ENCODE data around the gene LELP1.
"Not testable (repeated sequence)": the region's sequence is repeated elsewhere in the genome, so short reads cannot be mapped to it uniquely, and the experiment has no call there.

The LELP1 gene

DNA sequence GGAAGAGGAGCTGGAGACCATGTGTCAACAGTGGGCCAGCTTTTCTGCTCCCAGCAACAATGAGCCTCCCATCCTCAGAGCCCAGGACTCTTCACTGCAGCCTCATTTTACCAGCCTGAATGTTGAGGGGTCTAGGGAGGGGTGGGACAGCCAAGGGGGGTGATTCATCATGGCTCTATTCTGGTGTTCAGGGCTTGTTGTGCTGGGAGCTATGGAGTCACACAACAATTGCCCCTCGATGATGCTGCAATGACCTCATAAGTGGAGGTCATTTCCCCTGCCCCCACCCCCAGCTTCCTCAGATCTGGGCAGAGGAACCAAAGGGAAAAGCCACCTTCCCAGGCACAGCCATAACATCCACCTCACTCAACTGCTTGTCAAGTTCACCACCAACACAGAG lies at the start of gene LELP1:
TSS of gene LELP1 (plus strand) at position 301 of the 400 bp plus-strand sequence. CDS start 1,278 bp downstream, outside the sequence.
- DNase-seq (ENCODE audit: low read depth): no peak

DNA sequence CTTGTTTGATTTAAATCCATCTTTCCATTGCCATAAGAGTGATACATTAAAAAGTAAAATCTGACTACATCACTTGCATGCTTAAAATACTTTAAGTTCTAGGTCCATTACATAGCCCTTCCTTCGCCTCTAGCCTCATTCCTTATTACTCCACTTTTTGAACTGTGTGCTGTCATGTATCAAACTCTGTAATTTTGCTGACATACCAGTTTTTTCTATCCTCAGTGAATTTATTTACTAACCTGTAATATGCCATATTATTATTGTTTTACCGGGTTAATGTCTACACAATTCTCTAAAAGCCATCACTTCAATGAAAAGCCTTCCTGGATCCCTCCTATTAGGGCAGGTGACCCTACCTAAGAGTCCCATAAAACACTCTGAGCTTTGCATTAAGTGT lies 47.7 kb upstream of the LELP1 start:
- DNase-seq (ENCODE audit: low read depth): no peak

DNA sequence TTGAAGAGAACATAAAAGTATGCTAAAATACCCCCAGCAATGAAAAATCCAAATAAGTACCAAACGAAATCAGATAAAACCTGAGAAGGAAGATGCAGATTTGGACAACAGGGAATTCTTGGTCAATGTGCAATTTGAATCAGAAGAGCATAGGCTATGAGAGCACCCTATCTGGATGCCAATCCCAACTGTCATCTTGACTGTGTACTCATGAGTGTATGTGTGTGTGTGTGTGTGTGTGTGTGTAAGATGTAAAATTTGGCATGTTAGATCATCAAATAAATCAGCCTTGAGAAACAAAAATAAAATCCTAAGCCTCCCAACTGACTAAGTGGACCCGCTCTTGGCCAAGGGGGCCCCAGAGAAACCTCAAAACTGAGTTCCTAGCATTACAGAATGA lies 34.5 kb upstream of the LELP1 start:
- no peak for DNase-seq (ENCODE audit: low read depth)

- no peak for DNase-seq (ENCODE audit: low read depth)
Observed at GRCh38 chr1:153174624-153175023, 28.6 kb upstream of the LELP1 start.

DNA sequence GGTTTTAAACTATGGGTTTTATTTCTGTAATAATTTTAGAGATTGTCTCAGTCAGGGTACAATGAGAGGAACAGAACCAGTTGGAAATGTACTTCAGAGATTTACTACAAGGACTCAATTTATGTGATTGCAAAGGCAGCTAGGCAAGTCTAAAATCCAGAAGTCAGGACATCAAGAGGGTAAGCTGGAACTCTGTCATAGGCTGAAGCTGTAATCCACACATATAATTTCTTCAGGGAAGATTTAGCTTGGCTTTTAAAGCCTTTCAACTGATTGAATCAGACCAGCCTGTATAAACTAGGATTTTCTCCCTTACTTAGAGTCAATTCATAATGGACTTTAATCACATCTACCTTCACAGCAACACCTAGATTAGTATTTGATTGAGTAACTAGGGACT lies 24.3 kb upstream of the LELP1 start:
- DNase-seq (ENCODE audit: low read depth): no peak

- no peak for DNase-seq (ENCODE audit: low read depth)
Observed at GRCh38 chr1:153180556-153180955, 22.7 kb upstream of the LELP1 start.

GRCh38 chr1:153188301-153188700 lies 14.9 kb upstream of the LELP1 start:
- DNase-seq (ENCODE audit: low read depth): not testable (repeated sequence)

DNA sequence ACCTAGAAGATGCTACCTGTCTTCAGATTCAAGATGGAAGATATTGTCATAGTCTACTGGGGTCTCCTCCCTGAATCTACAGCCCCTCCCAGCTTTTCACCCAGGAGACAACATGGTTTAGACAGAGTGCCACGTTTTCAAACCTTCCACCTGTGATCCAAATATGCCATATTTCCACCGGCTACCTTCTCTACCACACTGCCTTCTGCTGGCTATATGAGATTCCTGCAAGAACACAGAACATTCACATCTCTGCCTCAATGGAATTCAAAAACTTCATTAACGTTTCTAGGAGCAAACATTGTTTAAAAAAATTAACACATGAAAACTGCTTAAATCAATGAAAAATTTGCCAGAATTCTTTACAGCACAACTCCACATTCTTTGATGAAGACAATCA lies 12.9 kb upstream of the LELP1 start:
- DNase-seq (ENCODE audit: low read depth): no peak

DNA sequence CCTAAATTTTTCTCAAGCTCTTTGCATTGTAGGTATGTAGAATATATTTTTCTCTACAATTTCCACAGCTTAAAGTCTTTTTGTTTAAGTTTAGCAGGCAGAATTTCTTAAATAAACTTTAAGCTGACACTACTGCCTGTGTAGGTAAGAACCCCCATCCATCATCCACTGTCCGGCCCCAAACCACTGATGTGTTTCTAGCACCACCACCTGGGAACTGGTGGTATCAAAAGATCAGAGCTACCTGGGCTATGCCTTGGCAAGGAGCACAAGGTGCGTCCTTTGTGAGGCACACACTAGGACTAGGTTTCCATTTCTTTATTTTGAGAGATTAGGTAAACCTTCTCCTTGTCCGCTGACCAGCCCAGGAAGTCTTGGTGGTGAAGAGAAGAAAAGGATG lies 10.5 kb upstream of the LELP1 start:
- DNase-seq (ENCODE audit: low read depth): no peak

- no peak for DNase-seq (ENCODE audit: low read depth)
Observed at GRCh38 chr1:153194331-153195050, 8.7 kb upstream of the LELP1 start.

DNA sequence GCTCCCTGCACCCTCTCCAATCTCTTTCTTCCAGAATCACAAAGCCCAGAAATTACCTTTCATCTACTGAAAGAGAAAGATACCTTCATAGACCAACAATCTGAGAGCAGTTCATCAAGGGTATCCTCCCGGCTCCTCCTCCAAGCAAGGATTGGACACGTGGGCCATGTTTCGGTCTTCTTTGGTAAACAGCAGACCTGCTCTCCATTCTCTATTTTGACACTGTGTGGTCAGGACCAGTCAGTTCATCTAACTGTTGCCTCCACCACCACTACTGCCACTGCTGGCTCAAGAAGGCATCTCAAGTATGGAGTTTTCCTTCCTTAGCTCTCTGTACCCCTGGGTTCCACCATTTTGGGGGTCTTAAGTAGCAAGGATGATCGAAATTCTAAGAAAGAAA lies 8.0 kb upstream of the LELP1 start:
- DNase-seq (ENCODE audit: low read depth): no peak

GRCh38 chr1:153202006-153202405 lies 1.2 kb upstream of the LELP1 start:
- DNase-seq (ENCODE audit: low read depth): no peak

DNA sequence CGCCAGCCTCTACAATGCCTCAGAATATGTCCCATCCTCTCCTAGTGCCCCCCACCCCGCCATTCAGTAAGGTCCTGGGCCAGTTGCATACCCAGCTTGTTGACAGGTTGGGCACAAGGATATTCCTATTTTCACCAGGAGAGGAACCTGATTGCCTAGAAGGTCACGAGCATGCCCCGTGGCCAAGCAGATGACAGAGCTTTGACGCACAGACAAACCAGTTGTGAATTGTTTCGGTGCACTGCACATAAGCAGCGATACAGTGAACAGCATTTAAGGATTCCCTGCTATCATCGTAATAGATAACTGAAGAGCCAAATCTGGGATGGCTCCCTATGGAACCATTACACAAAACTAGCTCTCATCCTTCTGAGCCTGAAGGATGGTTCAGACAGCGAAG lies 3.4 kb downstream of the LELP1 start:
- no peak for DNase-seq (ENCODE audit: low read depth)

GRCh38 chr1:153210206-153210605 lies 7.0 kb downstream of the LELP1 start:
- DNase-seq (ENCODE audit: low read depth): no peak

GRCh38 chr1:153212201-153212600 lies 9.0 kb downstream of the LELP1 start:
- DNase-seq (ENCODE audit: low read depth): no peak

- no peak for DNase-seq (ENCODE audit: low read depth)
Observed at GRCh38 chr1:153213519-153213918, 10.3 kb downstream of the LELP1 start.

DNA sequence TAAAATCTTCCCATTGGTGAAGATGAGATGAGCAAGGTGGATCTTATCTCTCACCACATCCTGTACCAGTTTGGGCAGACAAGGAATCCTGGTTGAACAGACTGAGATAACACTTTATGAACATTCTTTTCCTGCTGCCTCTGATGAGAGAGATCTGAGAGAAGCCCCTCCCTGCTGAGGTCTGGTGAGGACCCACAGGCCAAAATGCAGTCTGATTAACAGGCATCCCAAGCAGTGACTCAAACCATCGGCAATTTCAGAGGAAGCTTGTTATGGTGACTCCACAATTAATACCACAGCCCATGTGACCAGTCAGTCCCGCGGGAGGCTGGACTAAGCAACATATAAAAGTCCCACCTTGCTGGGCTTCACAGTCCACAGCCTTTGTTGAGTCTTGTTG lies 14.0 kb downstream of the LELP1 start, which contains the start of gene PRR9:
TSS of gene PRR9 (plus strand) at position 373 of the 400 bp plus-strand sequence. CDS start 561 bp downstream, outside the sequence.
- DNase-seq (ENCODE audit: low read depth): no peak

DNA sequence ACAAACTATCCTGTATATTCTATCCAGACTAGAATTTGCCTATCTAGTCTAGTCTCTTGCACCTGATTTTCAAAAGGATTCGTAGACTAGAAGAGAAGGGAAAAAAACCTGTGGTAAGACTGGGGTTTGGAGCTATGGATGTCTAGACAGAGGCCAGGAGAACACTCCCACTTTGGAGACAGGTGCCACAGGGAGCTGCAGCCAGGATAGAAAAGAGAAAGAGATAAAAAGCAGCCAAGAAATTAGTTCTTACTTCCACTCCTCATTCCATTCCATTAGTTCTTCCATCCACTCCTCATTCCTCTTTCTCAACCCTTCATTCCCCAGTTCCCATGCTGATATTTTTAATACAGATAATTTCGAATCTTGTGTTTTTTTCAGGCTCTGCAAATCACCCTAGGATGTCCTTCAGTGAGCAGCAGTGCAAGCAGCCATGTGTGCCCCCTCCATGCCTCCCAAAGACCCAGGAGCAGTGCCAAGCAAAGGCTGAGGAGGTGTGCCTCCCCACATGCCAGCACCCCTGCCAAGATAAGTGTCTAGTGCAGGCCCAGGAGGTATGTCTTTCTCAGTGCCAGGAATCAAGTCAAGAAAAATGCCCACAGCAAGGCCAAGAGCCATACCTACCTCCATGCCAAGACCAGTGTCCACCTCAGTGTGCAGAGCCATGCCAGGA lies 14.7 kb downstream of the LELP1 start:
- DNase-seq (ENCODE audit: low read depth): no peak

DNA sequence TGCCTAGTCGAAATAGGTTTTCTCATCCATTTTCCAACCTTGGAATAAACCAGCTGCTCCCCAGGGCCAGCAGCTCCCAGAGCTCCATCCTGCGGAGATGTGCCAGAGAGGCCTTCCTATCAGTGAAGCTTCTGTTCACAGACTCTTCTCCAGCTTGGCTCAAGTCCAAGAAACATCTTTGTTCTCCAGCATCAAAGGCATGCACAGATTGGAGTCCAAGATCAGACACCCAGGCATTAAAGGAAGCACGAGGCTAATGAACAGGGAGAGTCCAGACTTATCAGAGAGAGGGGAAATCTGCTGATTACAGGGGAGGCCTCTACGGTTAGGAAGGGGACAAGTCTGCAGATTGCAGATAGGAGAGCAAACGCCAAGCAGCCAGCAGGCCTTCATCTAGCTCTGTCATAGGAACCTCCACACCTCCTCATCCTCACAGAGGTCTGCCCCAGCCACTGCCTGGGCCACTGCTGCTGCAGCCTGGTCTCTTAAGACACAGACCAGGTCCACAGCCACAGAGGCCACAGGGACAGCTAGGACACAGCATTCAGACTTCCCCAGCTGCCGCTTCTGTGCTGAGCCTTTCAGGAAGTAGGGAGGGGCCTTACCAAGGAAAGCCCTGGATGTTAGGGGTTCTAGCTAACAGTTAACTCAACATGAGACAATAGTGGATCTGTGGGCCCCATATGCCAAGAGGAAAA lies 17.5 kb downstream of the LELP1 start:
- no peak for DNase-seq (ENCODE audit: low read depth)

- not testable (repeated sequence) for DNase-seq (ENCODE audit: low read depth)
Observed at GRCh38 chr1:153223040-153223891, 20.0 kb downstream of the LELP1 start.

DNA sequence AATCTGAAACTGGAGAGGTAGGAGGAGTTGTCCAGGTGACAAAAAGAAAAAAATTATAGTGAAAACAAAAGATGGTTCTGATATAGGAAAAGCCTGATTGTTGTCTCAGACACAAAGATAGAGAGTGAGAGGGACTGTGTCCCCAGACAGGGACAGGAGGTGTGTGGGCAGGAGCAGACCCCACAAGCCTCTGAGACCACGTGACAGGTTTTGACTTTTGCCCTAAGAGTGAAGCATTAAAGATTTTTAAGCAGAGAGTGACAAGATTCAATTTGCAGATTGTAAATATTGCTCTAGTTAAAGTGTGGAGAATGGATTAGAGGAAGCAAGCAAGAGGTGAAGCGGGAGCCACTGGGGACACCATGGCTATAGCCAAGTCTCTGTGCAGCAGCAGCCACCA lies 24.6 kb downstream of the LELP1 start:
- DNase-seq (ENCODE audit: low read depth): no peak

GRCh38 chr1:153228491-153228890 lies 25.3 kb downstream of the LELP1 start:
- no peak for DNase-seq (ENCODE audit: low read depth)
